ENCODE measurements around the gene TM4SF18.

Gene TM4SF18

GRCh38 chr3:149366031-149366430 lies 32.6 kb upstream of the TM4SF18 start:
- Histone ChIP-seq H3K4me3 (replicated peaks; ENCODE audit: low read depth, low read length) (no peak overlapping the region), H3K36me3 (ENCODE audit: control insufficient read depth, insufficient read depth, low read length) (no peaks in the 10 kb centered on the region), H3K27me3 (replicated peaks; ENCODE audit: control insufficient read depth, insufficient read depth, low read length) (no peaks in the 10 kb centered on the region)
- TF ChIP-seq CTCF (IDR thresholded peaks at IDR 0.05; ENCODE audit: insufficient read depth, low read length, poor library complexity, severe bottlenecking): no peak
- DNase-seq (ENCODE audit: extremely low read depth, insufficient read length): no peak

DNA sequence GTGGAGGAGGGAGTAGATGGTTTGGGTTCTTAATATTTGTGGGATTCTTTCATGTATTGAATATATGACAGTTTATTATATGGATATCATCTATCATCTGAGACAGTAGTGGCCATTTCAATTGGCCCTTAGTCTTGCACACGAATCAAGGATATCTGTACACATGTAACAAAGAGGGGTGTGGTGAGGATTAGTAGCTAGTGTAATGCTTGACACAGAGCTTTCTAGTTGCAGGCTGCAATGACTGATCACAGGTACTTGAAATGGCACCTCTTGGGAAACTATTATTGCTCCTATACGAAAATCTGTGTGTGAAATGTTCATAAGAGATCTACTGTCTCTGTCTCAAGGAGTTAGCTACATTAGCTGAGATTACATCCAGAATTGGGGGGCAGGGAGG lies 31.2 kb upstream of the TM4SF18 start:
- Histone ChIP-seq H3K36me3 (ENCODE audit: control insufficient read depth, insufficient read depth, low read length) (no peaks in the 10 kb centered on the region), H3K27me3 (replicated peaks; ENCODE audit: control insufficient read depth, insufficient read depth, low read length) (no peaks in the 10 kb centered on the region; the same call in 1 of the 2 replicates), H3K4me3 (replicated peaks; ENCODE audit: low read depth, low read length) (no peak overlapping the region)
- TF ChIP-seq CTCF (IDR thresholded peaks at IDR 0.05; ENCODE audit: insufficient read depth, low read length, poor library complexity, severe bottlenecking): no peak
- no peak for DNase-seq (ENCODE audit: extremely low read depth, insufficient read length)

GRCh38 chr3:149363053-149363452 lies 29.6 kb upstream of the TM4SF18 start:
- H3K36me3 ChIP-seq (ENCODE audit: control insufficient read depth, insufficient read depth, low read length): no peaks in the 10 kb centered on the region
- TF ChIP-seq CTCF (IDR thresholded peaks at IDR 0.05; ENCODE audit: insufficient read depth, low read length, poor library complexity, severe bottlenecking): no peak
- no peak overlapping the region for H3K4me3 ChIP-seq (replicated peaks; ENCODE audit: low read depth, low read length)
- DNase-seq (ENCODE audit: extremely low read depth, insufficient read length): no peak
- H3K27me3 ChIP-seq (replicated peaks; ENCODE audit: control insufficient read depth, insufficient read depth, low read length): no peaks in the 10 kb centered on the region; the same call in 1 of the 2 replicates

GRCh38 chr3:149362366-149362765 lies 28.9 kb upstream of the TM4SF18 start:
- Histone ChIP-seq H3K27me3 (replicated peaks; ENCODE audit: control insufficient read depth, insufficient read depth, low read length) (no peaks in the 10 kb centered on the region; the same call in 1 of the 2 replicates), H3K4me3 (replicated peaks; ENCODE audit: low read depth, low read length) (no peak overlapping the region), H3K36me3 (ENCODE audit: control insufficient read depth, insufficient read depth, low read length) (no peaks in the 10 kb centered on the region)
- TF ChIP-seq CTCF (IDR thresholded peaks at IDR 0.05; ENCODE audit: insufficient read depth, low read length, poor library complexity, severe bottlenecking): no peak
- DNase-seq (ENCODE audit: extremely low read depth, insufficient read length): no peak

DNA sequence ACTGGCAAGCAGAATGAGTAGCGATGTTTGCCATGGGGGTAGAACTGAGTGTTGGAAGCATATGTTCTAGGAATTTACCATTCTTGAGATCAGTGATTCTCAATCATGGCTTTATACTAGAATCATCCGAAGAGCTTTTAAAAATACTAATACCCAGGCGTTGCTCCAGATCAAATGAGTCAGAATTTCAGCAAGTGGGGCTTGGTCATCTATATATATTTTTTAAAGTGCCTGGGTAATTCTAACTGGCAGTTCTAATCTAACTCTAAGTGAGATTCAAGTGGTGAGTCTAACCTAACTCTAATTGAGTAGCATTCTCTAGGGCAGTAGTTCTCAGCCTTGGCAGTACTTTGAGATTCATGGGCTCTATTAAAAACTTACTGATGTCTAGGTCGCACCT lies 23.2 kb upstream of the TM4SF18 start:
- no peak for TF ChIP-seq CTCF (IDR thresholded peaks at IDR 0.05; ENCODE audit: insufficient read depth, low read length, poor library complexity, severe bottlenecking)

GRCh38 chr3:149356044-149356592 lies 22.7 kb upstream of the TM4SF18 start:
- H3K4me3 ChIP-seq (replicated peaks; ENCODE audit: low read depth, low read length): no peak overlapping the region
- no peaks in the 10 kb centered on the region; the same call in 1 of the 2 replicates for H3K27me3 ChIP-seq (replicated peaks; ENCODE audit: control insufficient read depth, insufficient read depth, low read length)
- TF ChIP-seq CTCF (IDR thresholded peaks at IDR 0.05; ENCODE audit: insufficient read depth, low read length, poor library complexity, severe bottlenecking): no peak
- no peak for DNase-seq (ENCODE audit: extremely low read depth, insufficient read length)
- H3K36me3 ChIP-seq (ENCODE audit: control insufficient read depth, insufficient read depth, low read length): no peaks in the 10 kb centered on the region

More for the DNA sequence above, 23.2 kb upstream of the TM4SF18 start:
- Histone ChIP-seq H3K36me3 (ENCODE audit: control insufficient read depth, insufficient read depth, low read length) (no peaks in the 10 kb centered on the region), H3K27me3 (replicated peaks; ENCODE audit: control insufficient read depth, insufficient read depth, low read length) (no peaks in the 10 kb centered on the region; the same call in 1 of the 2 replicates), H3K4me3 (replicated peaks; ENCODE audit: low read depth, low read length) (no peak overlapping the region)
- no peak for DNase-seq (ENCODE audit: extremely low read depth, insufficient read length)

Data from GM06990 (cell line).